Stomach (tissue), 9 donors: ENCODE results near the gene PC. TPM values are rescaled to one million over a fixed set of nuclear protein-coding genes. Genes with fewer than 3 reads are reported as not detected.
"Not testable (repeated sequence)": the region's sequence is repeated elsewhere in the genome, so short reads cannot be mapped to it uniquely, and the experiment has no call there.

Experiments used
- DNase-seq, 2 donors: peaks; one replicate each; pipeline versions ENCODE4 v3.0.0 to v3.0.0-alpha.2; 2013 to 2019
- H3K27ac ChIP-seq, 5 donors: fragments of 200-600 bp in 4 of 5; sonication (generic) in 4 of 5; one replicate each; pipeline ENCODE4 v1.5.1; 2013 to 2019; ENCODE audit warnings: mild to moderate bottlenecking in 1 of 5, moderate library complexity in 1 of 5
- H3K27me3 ChIP-seq, 3 donors: fragments of 200-600 bp; sonication (generic); one replicate each; pipeline ENCODE4 v1.5.1; 2017 to 2019; ENCODE audit warnings: mixed run types in 1 of 3
- H3K36me3 ChIP-seq, 4 donors: fragments of 200-600 bp; sonication (generic); 1 replicate in 3 of 4; 2 replicates in 1 of 4; pipeline ENCODE4 v1.5.1; 2016 to 2019
- H3K4me1 ChIP-seq, 4 donors: fragments of 200-600 bp; sonication (generic); one replicate each; pipeline ENCODE4 v1.5.1; 2016 to 2019
- H3K4me3 ChIP-seq, 4 donors: fragments of 200-600 bp; sonication (generic) in 3 of 4; one replicate each; pipeline ENCODE4 v1.5.1; 2016 to 2019; ENCODE audit warnings: mild to moderate bottlenecking in 1 of 4
- H3K9me3 ChIP-seq, 4 donors: fragments of 200-600 bp; sonication (generic); one replicate each; pipeline ENCODE4 v1.5.1; 2016 to 2019
- EP300 ChIP-seq: sonication (generic); formaldehyde crosslinking; IDR thresholded peaks from one replicate; pipeline ENCODE4 v1.6.1; 2017; ENCODE audit warnings: antibody characterized with exemption
- POLR2A ChIP-seq, 4 donors: fragments of 450-650 bp; IDR thresholded peaks; one replicate each; pipeline ENCODE4 v1.6.1; 2016; ENCODE audit warnings: antibody characterized with exemption in 4 of 4, control low read depth in 2 of 4, mild to moderate bottlenecking in 1 of 4, moderate library complexity in 1 of 4
- POLR2AphosphoS5 ChIP-seq, 3 donors: sonication (generic); formaldehyde crosslinking; IDR thresholded peaks; one replicate each; pipeline ENCODE4 v1.6.1; 2016; ENCODE audit warnings: antibody characterized with exemption in 3 of 3
- WGBS, 5 donors: extraction: QIAGEN DNeasy Blood & Tissue Kit in 3 of 5; methylation state at CpG; one replicate each; pipeline versions ENCODE4 v1.1.5 to v1.1.7; 2013 to 2018; 5-methylcytosine and 5-hydroxymethylcytosine counted together
- intact Hi-C: fragments of 100-400 bp; cut with DNase I; formaldehyde crosslinking; loops from one replicate; pipeline ENCODE4 v1.15.1; 2023; ENCODE audit warnings: low total_unique reads
- polyA plus RNA-seq, 3 donors: library from polyadenylated mRNA; stranded (reverse); fragments of 200-250 nt; gene quantifications; one replicate each; pipeline ENCODE4 v1.2.3, GENCODE V29; 2013
- total RNA-seq, 5 donors: library from RNA; depleted of rRNA; stranded (reverse); fragments of >200 nt; gene quantifications; one replicate each; pipeline versions ENCODE4 v1.1.0 to v1.2.3, GENCODE V29; 2014 to 2016
- TF ChIP-seq, protein P1 (sequence below), 7 experiments: fragments of 450-650 bp in 4 of 7; fragments of 200-600 bp in 3 of 7; sonication (generic) in 3 of 7; IDR thresholded peaks; one replicate each; pipeline ENCODE4 v1.5.1; 2016 to 2019; ENCODE audit warnings: antibody characterized with exemption in 7 of 7, control low read depth in 2 of 7, mild to moderate bottlenecking in 1 of 7
- donor health status: healthy with polysubstance abuse.
- donor health status: Bipolar disorder and iron deficiency.
- donor health status: healthy.

PC gene
- total and polyA plus RNA-seq, 8 donors: 0.58 to 86.0 (median 22.3) TPM

DNA sequence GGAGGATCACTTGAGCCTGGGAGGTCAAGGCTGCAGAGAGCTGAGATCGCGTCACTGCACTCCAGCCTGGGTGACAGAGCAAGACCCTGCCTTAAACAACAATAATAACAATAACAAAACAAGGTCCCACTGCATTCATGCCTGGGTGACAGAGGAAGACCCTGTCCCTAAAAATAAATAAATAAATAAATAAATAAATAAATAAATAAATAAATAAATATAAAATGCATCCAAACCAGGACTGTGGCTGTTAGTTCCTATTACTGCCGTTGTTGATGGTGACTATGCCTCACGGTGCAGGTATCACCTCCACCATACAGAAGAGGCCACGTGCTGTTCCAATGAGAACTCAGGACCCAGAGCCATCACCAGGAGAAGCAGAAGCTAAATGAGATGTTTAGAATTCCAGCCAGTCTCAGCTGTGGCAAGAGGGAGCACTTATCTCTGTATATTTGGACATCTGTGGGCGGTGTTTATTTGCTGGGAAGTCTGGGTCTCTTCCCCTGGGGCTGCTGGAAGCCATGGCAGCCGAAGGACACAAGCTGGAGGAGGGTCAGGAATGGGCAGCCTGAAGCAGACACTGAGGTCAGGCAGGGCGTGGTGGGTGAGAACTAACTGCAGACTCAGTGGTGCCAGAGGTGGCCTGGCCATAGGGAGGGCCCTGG, 38.6 kb upstream of the PC start:
- TF ChIP-seq POLR2AphosphoS5 (IDR thresholded peaks at IDR 0.05) (no peak), EP300 (no peak), POLR2A (IDR thresholded peaks at IDR 0.05) (no peak)
- TF ChIP-seq, protein P1, sequence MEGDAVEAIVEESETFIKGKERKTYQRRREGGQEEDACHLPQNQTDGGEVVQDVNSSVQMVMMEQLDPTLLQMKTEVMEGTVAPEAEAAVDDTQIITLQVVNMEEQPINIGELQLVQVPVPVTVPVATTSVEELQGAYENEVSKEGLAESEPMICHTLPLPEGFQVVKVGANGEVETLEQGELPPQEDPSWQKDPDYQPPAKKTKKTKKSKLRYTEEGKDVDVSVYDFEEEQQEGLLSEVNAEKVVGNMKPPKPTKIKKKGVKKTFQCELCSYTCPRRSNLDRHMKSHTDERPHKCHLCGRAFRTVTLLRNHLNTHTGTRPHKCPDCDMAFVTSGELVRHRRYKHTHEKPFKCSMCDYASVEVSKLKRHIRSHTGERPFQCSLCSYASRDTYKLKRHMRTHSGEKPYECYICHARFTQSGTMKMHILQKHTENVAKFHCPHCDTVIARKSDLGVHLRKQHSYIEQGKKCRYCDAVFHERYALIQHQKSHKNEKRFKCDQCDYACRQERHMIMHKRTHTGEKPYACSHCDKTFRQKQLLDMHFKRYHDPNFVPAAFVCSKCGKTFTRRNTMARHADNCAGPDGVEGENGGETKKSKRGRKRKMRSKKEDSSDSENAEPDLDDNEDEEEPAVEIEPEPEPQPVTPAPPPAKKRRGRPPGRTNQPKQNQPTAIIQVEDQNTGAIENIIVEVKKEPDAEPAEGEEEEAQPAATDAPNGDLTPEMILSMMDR (IDR thresholded peaks at IDR 0.05): no peak
- Histone ChIP-seq H3K27me3 (no peaks in the 10 kb centered on the region), H3K27ac (no peak overlapping the region), H3K9me3 (no peaks in the 10 kb centered on the region), H3K36me3 (no peaks in the 10 kb centered on the region), H3K4me1 (no peaks in the 10 kb centered on the region), H3K4me3 (no peak overlapping the region)
- intact Hi-C loops: no loop called here
- DNase-seq: no peak
- 57 to 66% (median 63%) methylated on average over 8 of the region's 8 CpGs for WGBS, 5 donors

- intact Hi-C loops: no loop called here
These were observed 33.9 kb upstream of the PC start for GRCh38 chr11:66992041-66992440.

GRCh38 chr11:66989360-66989759, 31.2 kb upstream of the PC start:
- H3K36me3 ChIP-seq, H3K4me3 ChIP-seq, intact Hi-C loops, H3K9me3 ChIP-seq, DNase-seq, H3K27ac ChIP-seq, H3K27me3 ChIP-seq: not testable (repeated sequence)
- peaks cover 12 to 24% (median 15%) of the 10 kb centered on the region in 4 donors for H3K4me1 ChIP-seq
- WGBS, 5 donors: 50 to 70% (median 64%) methylated on average over 7 to 9 of the region's 9 CpGs

More at GRCh38 chr11:66992041-66992440, 33.9 kb upstream of the PC start:
- Histone ChIP-seq H3K4me1 (no peaks in the 10 kb centered on the region), H3K9me3 (no peaks in the 10 kb centered on the region), H3K27ac (no peak overlapping the region), H3K36me3 (no peaks in the 10 kb centered on the region), H3K4me3 (no peak overlapping the region), H3K27me3 (no peaks in the 10 kb centered on the region)
- whole genome bisulfite sequencing, 5 donors: 22 to 65% (median 39%) methylated on average over 2 of the region's 2 CpGs
- TF ChIP-seq POLR2AphosphoS5 (IDR thresholded peaks at IDR 0.05) (no peak), EP300 (no peak), POLR2A (IDR thresholded peaks at IDR 0.05) (no peak)
- TF ChIP-seq, protein P1 (IDR thresholded peaks at IDR 0.05): no peak
- no peak for DNase-seq

GRCh38 chr11:66988741-66989140, 30.6 kb upstream of the PC start:
- H3K27me3 ChIP-seq, intact Hi-C loops, H3K27ac ChIP-seq, H3K4me3 ChIP-seq, DNase-seq, H3K9me3 ChIP-seq, H3K36me3 ChIP-seq: not testable (repeated sequence)
- 92 to 98% (median 96%) methylated on average over 9 to 28 of the region's 28 CpGs for WGBS, 5 donors
- peaks cover 15 to 30% (median 17%) of the 10 kb centered on the region in 4 donors for H3K4me1 ChIP-seq

- no peaks in the 10 kb centered on the region for H3K9me3 ChIP-seq
- DNase-seq: no peak
- H3K27me3 ChIP-seq: no peaks in the 10 kb centered on the region
- no peak overlapping the region for H3K4me3 ChIP-seq
- H3K36me3 ChIP-seq: no peaks in the 10 kb centered on the region
- no peak overlapping the region for H3K27ac ChIP-seq
- intact Hi-C loops: no loop called here
- TF ChIP-seq, protein P1 (IDR thresholded peaks at IDR 0.05): no peak
- TF ChIP-seq EP300 (no peak), POLR2A (IDR thresholded peaks at IDR 0.05) (no peak), POLR2AphosphoS5 (IDR thresholded peaks at IDR 0.05) (no peak)
- H3K4me1 ChIP-seq: peaks cover 15 to 35% (median 17%) of the 10 kb centered on the region in 4 donors
- WGBS, 5 donors: 84 to 92% (median 89%) methylated on average over 13 of the region's 13 CpGs
These were observed 29.9 kb upstream of the PC start for GRCh38 chr11:66987924-66988637.
